Occipital lobe (tissue), 2 donors: ENCODE data around the gene LCN6. TPM values are rescaled to one million over a fixed set of nuclear protein-coding genes. Genes with fewer than 3 reads are reported as not detected.
"Not testable (repeated sequence)": the region's sequence is repeated elsewhere in the genome, so short reads cannot be mapped to it uniquely, and the experiment has no call there.

Experiments used
- DNase-seq: peaks from one replicate; lab custom pipeline; 2025; lab: John Stamatoyannopoulos, UW
- total RNA-seq: library from RNA; depleted of rRNA; stranded (reverse); fragments of >200 nt; gene quantifications from one replicate; pipeline ENCODE4 v1.2.3, GENCODE V29; 2014

Gene LCN6, protein sequence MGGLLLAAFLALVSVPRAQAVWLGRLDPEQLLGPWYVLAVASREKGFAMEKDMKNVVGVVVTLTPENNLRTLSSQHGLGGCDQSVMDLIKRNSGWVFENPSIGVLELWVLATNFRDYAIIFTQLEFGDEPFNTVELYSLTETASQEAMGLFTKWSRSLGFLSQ
- total RNA-seq = not detected

DNA sequence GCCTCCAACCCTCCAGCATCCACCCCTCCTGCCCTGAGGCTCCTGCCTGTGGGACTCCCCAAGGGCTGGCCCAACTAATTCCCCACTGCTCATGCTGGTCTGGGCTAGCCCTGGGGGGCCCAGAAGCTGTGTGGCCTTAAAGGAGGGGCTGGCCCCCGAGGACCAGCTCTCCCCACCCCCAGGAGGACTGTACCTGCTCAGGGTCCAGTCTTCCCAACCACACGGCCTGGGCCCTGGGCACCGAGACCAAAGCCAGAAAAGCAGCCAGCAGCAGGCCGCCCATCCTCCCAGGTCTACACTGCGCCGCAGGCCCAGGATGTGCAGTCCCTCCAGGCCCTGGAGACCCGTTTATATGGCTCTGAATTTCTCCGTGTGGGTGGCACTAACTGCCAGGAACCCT, at the start of gene LCN6:
Gene LCN6, minus strand, starts transcription at position 325 of the 400 bp plus-strand sequence. Its CDS starts 42 bp downstream, at position 283.
- no peak for DNase-seq

DNA sequence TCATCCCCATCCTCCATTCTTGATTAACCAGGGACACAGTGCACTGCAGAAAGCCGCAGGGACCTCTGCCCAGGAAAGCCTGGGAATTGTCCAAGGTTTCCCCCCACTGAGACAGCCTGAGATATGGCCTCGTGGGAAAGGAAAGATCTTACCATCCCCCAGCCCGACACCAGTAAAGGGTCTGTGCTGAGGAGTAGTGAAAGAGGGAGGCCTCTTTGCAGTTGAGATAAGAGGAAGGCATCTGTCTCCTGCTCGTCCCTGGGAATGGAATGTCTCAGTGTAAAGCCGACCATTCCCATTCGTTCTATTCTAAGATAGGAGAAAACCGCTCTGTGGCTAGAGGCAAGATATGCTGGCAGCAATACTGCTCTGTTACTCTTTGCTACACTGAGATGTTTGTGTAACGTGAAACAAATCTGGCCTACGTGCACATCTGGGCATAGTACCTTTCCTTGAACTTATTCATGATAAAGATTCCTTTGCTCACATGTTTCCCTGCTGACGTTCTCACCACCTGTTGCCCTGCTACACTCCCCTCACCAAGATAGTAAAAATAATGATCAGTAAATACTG, 48.5 kb upstream of the LCN6 start:
- DNase-seq = not testable (repeated sequence)

GRCh38 chr9:136796238-136796774, 48.0 kb upstream of the LCN6 start, which contains the start of gene CCDC183:
TSS of gene CCDC183 (plus strand) at chr9:136796338. CDS start at chr9:136796398, 60 bp downstream.
- no peak for DNase-seq

GRCh38 chr9:136795000-136795348, 46.6 kb upstream of the LCN6 start:
- no peak for DNase-seq

GRCh38 chr9:136794281-136794999, 46.1 kb upstream of the LCN6 start:
- DNase-seq = no peak

GRCh38 chr9:136793086-136793946, 45.0 kb upstream of the LCN6 start:
- no peak for DNase-seq

DNA sequence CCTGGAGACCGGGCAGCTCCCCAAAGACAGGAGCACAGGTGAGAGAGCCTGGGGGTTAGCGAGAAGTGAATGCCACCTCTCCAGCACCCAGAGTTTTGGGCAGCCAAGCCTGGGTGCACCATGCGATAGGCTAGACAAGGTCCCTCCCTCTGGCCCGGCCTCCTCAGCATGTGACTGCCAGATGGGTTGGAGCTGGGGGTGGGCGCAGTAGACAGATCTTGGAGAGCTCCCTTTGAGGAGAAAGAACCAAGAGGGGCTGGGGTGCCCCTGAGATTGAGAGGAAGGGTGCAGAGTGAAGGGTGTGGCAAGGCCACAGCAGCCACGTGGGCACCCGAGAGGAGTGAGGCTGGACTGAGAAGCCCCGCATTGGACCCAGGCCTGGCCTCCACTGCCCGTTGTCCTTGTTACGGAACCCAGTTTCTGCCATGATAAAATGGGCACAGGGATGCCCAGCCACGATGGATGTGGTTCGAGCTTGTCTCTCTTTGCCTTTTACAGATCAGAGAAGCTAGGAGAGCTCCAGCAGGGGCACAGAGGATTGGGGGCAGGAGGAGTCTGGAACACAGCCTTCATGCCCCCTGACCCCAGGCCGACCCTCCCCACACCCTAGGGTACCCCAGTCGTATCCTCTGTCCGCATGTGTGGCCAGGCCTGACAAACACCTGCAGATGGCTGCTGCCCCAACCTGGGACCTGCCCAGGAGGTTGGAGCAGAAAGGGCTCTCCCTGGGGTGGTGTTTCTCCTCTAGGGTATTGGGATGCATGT, 44.2 kb upstream of the LCN6 start:
- DNase-seq = no peak

DNA sequence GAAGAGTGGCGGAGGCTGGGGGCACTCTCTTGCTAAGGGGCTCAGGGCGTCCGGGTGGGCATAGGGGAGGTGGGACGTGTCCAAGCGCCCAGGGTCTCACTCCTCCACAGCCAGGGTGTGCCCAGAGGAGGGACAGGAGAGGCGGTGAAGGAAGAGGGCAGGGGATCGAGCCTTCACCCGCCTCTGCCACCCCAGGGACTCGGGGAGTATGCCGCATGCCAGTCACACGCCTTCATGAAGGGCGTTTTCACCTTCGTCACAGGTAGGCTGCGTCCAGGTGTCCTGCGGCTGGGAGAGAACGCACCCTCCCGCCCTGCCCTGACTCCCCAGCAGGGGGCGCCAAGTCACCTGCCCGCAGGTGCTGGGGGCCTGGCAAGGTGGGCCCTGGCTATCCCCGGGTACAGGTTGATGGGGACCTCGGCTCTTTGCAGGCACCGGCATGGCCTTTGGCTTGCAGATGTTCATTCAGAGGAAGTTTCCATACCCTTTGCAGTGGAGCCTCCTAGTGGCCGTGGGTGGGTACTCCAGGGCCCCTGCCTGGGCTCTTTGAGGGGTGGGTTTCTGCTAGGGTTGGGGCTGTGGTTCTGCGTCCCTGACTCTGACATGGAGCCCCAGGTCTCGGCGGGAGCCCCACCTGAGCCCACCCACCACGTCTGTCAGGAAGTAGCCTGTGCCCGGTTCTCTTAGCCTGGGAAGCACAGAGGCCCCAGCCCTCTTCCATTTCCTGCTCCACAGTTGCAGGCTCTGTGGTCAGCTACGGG, 43.4 kb upstream of the LCN6 start:
- DNase-seq = no peak

- peak; percentile 100 for DNase-seq
These were observed 42.6 kb upstream of the LCN6 start, which contains the start of gene TMEM141 for GRCh38 chr9:136790640-136791515. TSS of gene TMEM141 (plus strand) at chr9:136791344. CDS start at chr9:136791371, 27 bp downstream.

DNA sequence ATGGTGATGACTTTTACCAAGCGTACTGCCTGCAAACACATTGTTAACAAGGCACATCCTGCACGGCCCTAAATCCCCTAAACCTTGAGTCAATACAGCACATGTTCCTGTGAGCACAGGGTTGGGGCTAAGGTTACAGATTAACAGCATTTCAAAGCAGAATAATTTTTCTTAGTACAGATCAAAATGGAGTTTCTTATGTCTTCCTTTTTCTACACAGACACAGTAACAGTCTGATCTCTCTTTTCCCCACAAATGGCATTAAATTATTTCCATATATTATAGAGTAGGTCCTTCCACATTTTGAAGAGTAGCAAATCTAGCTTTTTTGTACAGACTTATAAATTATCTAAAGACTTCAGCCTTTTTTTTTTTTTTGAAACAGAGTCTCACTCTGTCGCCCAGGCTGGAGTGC, 41.2 kb upstream of the LCN6 start:
- no peak for DNase-seq

DNA sequence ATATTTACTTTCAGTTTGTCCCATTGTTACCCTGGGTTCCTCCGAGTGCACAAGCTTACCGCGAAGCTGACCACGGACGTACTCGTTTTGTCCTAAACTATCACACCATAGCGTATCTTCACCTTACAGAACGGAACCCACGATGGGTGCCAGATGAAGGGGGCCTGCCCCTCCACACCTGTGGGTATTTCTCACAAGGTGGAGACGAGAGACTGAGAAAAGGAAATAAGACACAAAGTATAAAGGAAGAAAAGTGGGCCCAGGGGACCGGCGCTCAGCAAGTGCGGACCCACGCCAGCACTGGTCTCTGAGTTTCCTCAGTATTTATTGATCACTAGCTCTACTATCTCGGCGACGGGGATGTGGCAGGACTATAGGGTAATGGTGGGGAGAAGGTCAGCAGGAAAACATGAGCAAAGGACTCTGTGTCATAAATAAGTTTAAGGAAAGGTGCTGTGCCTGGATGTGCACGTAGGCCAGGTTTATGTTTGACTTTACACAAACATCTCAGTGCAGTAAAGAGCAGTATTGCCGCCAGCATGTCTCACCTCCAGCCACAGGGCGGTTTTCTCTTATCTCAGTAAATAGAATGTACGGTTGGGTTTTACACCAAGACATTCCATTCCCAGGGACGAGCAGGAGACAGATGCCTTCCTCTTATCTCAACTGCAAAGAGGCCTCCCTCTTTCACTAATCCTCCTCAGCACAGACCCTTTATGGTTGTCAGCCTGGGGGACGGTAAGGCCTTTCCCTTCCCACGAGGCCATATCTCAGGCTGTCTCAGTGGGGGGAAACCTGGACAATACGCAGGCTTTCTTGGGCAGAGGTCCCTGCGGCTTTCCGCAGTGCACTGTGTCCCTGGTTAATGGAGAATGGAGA, 40.6 kb upstream of the LCN6 start:
- not testable (repeated sequence) for DNase-seq

DNA sequence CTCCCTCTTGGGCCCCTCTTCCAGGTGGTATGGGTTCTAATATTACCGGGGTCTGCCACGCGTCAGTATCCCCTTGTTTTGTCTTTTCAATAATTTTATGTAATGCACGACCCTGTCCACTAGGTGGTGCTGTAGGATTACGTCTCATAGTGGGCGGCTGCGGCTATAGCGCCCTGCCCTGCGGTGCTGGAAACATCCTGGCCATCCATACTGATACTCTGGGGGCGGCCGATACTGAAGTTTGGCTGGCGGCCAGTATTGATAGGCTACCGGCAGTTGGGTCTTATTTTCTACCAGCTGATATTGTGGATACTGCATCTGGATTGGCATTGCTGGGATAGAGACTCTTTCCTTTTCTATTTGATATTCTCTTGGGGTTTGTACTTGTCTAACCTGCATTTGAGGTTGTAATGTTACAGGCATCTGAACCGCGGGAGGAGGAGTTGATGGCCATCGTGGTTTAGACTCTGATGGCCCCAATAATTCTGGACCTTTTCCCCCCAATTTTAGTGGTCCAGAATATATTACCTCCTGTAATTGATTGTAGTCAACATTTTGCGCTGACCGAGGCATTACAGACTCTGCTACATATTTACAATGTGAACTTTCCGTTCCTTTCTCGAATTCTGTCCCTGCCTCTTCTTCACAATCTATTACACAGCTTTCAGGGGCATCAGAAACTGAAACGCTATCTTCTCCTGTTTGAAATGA, 39.5 kb upstream of the LCN6 start:
- DNase-seq = no peak

GRCh38 chr9:136786983-136787382, 38.7 kb upstream of the LCN6 start:
- DNase-seq = not testable (repeated sequence)

- no peak for DNase-seq
These were observed 38.1 kb upstream of the LCN6 start for GRCh38 chr9:136786451-136786850.

- not testable (repeated sequence) for DNase-seq
These were observed 37.4 kb upstream of the LCN6 start for GRCh38 chr9:136785565-136786355.

DNA sequence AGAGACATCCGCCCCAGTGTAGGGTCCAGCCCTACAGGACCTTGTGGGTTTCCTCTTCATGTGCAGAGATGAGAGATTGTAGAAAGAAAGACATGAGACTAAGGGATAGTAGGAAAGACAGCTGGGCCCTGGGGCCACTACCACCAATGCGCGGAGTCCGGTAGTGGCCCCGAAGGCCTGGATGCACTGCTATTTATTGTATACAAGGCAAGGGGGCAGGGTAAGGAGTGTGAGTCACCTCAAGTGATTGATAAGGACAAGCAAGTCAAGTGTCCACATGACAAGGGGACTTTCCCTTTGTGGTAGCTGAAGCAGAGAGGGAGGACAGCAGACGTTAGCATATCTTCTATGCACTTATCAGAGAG, 36.7 kb upstream of the LCN6 start:
- DNase-seq = no peak
